ENCODE data around the gene RRAD.
"Not testable (repeated sequence)": the region's sequence is repeated elsewhere in the genome, so short reads cannot be mapped to it uniquely, and the experiment has no call there.

The RRAD gene

DNA sequence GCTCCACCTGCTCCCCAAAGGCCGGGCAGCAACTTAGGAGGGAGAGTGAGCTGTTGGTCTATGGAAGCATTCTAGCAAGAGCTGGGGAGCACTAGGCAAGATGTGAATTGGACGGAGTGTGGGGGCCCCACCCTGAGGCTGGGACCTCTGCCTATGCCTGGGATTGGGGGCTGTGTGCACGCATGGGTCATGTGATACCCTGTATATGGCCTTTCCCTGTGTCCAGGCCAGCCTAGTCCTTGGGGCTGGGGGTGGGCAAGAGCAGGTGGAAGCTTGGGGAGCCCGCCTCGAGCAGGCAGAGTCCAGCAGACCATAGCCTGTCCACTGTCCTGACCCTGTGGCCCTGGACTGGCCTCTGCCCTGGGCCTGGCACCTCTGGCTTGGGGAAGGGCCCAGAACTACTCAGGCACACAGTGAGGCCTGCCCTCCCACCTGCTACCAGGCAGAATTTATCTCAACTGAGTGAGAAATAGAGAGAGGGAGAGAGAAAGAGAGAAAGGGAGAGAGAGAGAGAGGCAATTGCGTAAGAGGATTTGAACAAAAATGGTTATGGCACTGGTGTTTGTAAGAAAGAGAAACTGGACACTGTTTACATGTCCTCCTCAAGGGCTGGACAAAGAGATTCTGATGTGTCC lies 25.9 kb downstream of the RRAD start:
- DNase-seq: no peak

DNA sequence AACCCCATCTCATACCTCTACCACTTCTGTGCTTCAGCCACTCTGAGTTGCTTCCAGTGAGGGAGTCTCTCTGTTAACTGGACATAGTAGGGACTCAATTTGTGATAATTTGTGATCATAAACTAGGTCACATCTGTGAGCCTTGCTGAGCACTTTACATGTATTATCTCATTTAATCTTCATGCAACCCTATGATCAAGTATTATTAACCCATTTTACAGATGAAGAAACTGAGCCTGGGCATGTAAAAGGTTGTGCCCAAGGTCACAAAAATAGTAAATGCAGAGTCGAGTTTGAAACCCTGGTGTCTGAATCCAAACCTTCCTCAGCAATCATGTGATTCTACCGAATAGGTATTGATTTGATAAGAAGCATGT lies 26.4 kb downstream of the RRAD start:
- DNase-seq: no peak

- DNase-seq: no peak
These were observed 27.1 kb downstream of the RRAD start for GRCh38 chr16:66898207-66898606.

DNA sequence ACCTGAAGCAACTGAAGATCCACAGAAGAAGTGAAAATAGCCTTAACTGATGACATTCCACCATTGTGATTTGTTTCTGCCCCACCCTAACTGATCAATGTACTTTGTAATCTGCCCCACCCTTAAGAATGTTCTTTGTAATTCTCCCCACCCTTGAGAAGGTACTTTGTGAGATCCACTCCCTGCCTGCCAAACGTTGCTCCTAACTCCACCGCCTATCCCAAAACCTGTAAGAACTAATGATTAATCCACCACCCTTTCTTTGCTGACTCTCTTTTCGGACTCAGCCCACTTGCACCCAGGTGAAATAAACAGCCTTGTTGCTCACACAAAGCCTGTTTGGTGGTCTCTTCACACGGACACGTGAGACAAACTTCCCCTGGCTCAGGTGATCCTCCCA lies 28.7 kb downstream of the RRAD start:
- not testable (repeated sequence) for DNase-seq

DNA sequence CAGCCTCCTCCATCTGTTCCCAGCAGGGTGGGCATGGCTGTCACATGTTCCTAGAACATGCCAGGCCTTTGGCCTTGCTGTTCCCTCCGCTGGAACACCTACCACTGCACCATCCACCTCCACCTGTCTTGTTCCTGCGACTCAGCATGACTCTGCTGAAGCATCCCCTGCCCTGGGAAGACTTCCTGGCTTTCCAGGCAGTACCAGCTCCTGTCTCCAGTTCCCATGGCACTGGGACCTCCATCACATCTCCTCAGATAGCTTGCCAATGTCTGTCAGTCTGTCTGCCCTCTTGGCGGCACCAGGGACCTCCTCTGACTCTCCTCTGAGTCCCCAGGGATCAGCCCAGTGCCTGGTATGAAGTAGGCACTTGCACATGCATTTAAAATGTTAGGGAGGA lies 29.3 kb downstream of the RRAD start:
- no peak for DNase-seq

GRCh38 chr16:66895689-66895979 lies 29.7 kb downstream of the RRAD start:
- DNase-seq: no peak

GRCh38 chr16:66894948-66895688 lies 30.2 kb downstream of the RRAD start:
- DNase-seq: peak; percentile 71 to 73

DNA sequence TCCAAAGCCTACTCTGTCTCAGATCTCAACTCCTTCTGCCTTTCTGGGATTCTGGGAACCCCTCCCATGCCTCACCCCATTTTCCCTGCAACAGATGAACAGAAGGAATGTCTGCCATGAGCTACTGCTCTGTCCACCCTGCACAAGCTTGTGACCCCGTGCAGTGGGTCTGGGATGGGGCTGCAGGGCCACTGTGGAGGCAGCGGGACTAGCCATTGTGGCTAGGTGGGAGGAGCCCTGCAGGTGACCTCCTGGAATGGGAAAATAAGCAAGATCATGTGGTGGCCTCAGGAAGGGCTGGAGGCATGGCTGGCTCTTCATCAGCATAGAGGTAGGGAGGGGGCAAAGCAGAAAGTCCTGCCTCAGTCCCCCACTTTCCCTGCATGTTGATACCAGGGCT lies 31.3 kb downstream of the RRAD start:
- DNase-seq: no peak

- DNase-seq: no peak
These were observed 33.5 kb downstream of the RRAD start for GRCh38 chr16:66891797-66892196.

- DNase-seq: no peak
These were observed 34.0 kb downstream of the RRAD start for GRCh38 chr16:66891360-66891759.

DNA sequence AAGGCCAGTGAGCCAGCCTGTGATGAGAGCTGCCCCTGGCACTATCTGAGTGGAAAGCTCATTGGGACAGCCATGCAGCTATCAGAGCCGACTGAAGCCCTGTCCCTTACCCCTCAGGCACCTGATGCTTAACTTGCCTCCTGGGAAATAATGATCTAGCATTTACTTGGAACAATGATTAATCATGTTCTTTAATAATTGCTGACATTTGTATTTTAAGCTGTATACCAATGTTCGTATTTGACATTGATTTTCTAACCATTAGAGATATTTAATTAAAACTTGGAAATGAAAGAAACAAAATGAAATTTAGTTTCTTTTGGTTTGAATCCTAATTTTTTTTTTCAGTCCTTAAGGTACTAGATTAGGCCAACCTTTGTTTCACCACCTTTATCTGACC lies 34.5 kb downstream of the RRAD start:
- DNase-seq: no peak

DNA sequence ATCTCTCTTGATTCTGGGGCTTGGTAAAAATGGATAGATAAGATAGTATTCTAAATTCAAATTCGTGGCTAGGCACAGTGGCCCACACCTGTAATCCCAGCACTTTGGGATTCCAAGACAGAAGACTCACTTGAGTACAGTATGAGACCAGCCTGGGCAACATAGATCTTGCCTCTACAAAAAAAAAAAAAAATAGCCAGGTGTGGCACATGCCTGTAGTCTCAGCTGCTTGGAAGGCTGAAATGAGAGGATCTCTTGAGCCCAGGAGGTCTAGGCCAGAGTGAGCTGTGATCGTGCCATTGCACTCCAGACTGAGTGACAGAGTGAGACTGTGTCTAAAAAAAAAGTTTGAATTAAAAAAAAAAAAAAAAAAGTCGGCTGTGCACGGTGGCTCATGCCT lies 35.7 kb downstream of the RRAD start:
- DNase-seq: no peak

DNA sequence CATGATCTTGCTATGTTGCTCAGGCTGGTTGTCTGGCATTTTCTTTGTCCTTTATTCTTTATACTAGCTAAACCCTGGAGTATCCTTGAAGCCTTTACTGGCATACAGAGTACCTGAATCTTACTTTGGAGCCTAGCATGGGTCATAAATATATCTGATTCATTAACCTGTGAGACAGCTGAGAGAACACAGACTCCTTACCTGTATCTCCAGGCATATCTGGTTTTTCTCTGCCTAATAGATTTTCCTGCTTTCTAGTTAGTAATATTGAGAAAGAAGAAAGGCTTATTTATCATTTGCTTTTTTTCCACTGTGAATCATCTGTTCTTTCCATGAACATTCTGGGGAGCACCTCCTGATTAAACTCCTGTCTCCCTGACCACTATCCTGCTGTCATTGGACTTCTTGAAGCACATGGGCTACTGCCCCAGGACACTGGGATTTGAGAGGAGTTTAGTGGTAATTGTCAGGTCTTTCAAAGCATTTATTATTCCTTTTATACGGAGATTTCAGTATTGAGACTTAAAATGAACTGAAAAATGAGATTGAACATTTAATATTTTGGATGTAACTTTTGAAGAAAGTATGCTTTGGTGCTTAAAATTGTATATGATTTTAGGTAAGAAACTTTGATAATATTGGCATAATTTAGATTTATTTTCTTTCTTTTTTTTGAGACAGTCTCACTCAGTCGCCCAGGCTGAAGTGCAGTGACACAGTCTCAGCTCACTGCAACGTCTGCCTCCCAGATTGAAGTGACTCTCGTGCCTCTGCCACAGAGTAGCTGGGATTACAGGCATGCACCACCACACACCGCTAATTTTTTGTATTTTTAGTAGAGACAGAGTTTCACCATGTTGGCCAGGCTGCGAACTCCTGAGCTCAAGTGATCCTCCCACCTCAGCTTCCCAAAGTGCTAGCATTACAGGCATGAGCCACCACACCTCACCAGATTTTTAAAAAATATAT lies 36.4 kb downstream of the RRAD start:
- DNase-seq: no peak

GRCh38 chr16:66886914-66887313 lies 38.4 kb downstream of the RRAD start:
- DNase-seq: no peak

DNA sequence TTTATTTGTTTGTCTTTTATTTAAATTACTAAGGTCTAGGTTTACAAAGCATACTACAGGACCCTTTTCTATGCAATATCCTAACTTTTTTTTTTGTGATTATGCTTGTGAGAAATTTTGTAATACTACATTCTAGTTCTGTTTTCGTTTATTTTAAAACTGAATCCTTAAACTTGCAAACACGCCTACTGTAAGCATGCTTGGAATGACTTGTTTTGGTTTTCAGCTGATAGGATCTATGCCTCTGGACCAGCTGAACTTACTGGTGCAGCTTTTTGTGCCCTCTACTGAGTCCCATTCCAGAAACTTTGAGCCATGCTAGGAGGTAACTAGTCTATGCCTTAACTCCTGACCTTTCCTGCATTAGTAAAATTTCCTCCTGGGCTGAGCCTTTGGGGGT lies 39.0 kb downstream of the RRAD start:
- no peak for DNase-seq

- DNase-seq: no peak
These were observed 39.8 kb downstream of the RRAD start for GRCh38 chr16:66885491-66885890.

DNA sequence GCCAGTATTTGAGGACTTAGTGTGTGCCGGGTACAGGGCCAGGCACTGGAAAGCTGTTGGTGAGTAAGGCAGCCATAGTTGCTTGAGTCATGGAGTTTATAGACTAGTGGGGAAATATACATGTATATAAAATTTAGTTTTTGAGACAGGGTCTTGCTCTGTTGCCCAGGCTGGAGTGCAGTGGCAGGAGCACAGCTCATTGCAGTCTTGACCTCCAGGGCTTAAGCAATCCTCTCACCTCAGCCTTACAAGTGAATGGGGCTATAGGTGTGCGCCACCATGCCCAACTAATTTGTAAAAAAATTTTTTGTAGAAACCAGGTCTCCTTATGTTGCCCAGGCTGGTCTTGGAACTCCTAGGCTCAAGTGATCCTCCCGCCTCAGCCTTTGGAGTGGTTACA lies 42.6 kb downstream of the RRAD start:
- DNase-seq: no peak

DNA sequence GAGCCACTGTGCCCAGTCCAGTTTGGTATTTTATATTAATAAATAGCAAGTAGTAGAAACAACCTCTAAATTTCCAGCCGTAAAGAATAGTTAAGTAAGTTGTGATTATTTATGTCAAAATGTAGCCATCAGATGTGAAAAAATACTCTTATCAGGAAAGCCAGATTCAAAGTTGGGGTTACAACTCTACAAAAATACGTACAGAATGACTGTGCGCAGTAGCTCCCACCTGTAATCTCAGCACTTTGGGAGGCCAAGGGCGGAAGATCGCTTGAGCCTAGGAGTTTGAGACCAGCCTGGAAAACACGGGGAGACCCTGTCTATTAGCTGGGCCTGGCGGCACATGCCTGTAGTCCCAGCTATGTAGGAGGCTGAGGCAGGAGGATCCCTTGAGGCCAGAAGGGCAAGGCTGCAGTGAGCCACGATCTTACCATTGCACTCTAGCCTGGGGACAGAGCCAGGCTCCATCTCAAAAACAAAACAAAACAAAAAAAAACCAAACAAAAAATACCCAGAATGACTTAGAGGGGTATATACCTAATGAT lies 43.3 kb downstream of the RRAD start:
- DNase-seq: no peak

DNA sequence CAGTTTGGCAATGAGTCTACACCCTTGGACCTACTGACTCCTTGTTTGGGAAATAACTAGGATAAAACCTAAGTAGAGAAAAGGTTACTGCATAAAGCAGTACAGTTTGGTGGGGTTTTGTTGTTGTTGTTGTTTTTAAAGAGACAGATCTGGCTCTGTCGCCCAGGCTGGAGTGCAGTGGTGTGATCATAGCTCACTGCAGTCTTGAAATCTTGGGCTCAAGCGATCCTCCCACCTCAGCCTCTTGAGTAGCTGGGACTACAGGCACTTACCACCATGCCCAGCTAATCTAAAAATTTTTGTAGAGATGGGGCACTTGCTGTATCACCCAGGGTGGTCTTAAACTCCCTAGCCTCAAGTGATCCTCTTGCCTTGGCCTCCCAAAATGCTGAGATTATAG lies 43.8 kb downstream of the RRAD start:
- no peak for DNase-seq

GRCh38 chr16:66881014-66881417 lies 44.3 kb downstream of the RRAD start:
- peak in 1 of 2 experiments; percentile 17 for DNase-seq

DNA sequence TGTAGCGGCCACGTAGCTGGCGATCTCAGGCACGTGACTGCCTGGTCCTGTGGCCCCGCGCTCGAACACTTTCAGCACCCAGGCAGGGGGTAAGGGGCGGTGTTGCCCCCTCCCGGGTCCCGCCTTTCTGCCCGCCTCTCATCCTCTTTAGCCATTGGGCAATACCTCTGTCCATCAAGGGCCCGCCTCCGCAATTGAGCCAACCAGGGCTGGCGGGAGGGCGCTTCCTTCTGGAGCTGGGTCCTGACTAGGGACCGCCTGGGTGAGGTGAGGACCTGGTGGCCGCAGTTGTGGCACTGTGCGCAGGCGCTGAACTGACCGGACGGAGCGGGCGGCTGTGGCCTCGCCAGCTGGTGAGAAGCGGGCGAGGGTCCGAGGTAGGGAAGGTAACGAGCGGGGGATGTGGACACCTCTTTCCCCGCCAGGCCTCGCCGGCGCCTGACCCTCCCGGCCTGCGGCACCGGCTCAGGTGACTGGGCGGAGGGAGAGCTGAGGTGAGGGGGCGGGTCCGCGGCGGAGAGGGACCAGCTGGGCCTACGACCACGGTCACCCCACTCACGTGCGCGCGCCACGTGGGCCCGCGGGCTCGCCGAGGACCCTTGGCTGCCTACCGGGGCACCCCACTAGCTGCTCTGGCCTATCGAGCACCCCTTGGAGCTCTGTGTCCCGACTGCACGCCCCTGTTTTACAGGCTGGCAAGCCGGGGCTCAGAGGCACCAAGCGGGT lies 44.9 kb downstream of the RRAD start, which contains the start of gene PDP2:
PDP2 (plus strand) TSS at position 228 of the 726 bp plus-strand sequence. CDS start 3,770 bp downstream, outside the sequence.
- peak; percentile 89 for DNase-seq

DNA sequence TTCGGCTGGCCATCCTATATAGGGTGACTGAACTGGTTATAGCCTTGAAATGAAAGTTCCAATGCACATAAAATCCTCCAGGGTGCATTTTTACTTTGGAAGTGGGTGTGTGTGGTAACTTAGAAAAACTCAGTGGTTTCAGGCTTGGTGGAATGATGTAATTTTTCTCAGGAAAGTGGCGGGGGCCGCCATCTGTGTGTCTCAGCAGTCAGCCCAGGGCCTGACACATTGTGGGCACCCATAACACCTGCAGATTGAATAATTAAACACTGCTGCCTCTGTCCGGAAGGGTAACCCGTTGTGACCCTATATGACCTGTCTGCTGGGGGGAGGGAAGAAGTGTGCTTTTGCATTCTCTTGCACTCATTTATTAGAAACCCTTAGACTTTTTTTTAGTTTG lies 47.3 kb downstream of the RRAD start:
- DNase-seq: peak; percentile 13 to 19
